ENCODE results near the gene STXBP4. TPM values are rescaled to one million over a fixed set of nuclear protein-coding genes. Genes with fewer than 3 reads are reported as not detected.
A peak's percentile ranks its signal among the peaks of the same experiment; 100 is the strongest.

STXBP4 gene
- total RNA-seq, 1 donor from 2014 or later, result 6.8 TPM

GRCh38 chr17:55114283-55114682 lies 145.7 kb downstream of the STXBP4 start:
- DNase-seq (ENCODE audit: extremely low read depth, low read depth, low spot score), result no peak

GRCh38 chr17:55116440-55116914 lies 147.9 kb downstream of the STXBP4 start:
- peak; percentile 5 for DNase-seq (ENCODE audit: extremely low read depth, low read depth, low spot score)

GRCh38 chr17:55117164-55117563 lies 148.6 kb downstream of the STXBP4 start:
- DNase-seq (ENCODE audit: extremely low read depth, low read depth, low spot score), result peak; percentile 14

- no peak for DNase-seq (ENCODE audit: extremely low read depth, low read depth, low spot score)
Measured at GRCh38 chr17:55120651-55121050, 152.1 kb downstream of the STXBP4 start.

GRCh38 chr17:55121268-55121667 lies 152.7 kb downstream of the STXBP4 start:
- DNase-seq (ENCODE audit: extremely low read depth, low read depth, low spot score), result no peak

GRCh38 chr17:55122114-55122513 lies 153.5 kb downstream of the STXBP4 start:
- DNase-seq (ENCODE audit: extremely low read depth, low read depth, low spot score), result no peak

- no peak for DNase-seq (ENCODE audit: extremely low read depth, low read depth, low spot score)
Measured at GRCh38 chr17:55124730-55125360, 156.3 kb downstream of the STXBP4 start.

- no peak for DNase-seq (ENCODE audit: extremely low read depth, low read depth, low spot score)
Measured at GRCh38 chr17:55133583-55133982, 165.0 kb downstream of the STXBP4 start.

GRCh38 chr17:55134486-55135157 lies 166.1 kb downstream of the STXBP4 start:
- no peak for DNase-seq (ENCODE audit: extremely low read depth, low read depth, low spot score)

GRCh38 chr17:55140809-55141208 lies 172.2 kb downstream of the STXBP4 start:
- no peak for DNase-seq (ENCODE audit: extremely low read depth, low read depth, low spot score)

- no peak for DNase-seq (ENCODE audit: extremely low read depth, low read depth, low spot score)
Measured at GRCh38 chr17:55144518-55144917, 176.0 kb downstream of the STXBP4 start.

- no peak for DNase-seq (ENCODE audit: extremely low read depth, low read depth, low spot score)
Measured at GRCh38 chr17:55149485-55149884, 180.9 kb downstream of the STXBP4 start.

GRCh38 chr17:55152236-55152635 lies 183.7 kb downstream of the STXBP4 start:
- no peak for DNase-seq (ENCODE audit: extremely low read depth, low read depth, low spot score)

- DNase-seq (ENCODE audit: extremely low read depth, low read depth, low spot score), result no peak
Measured at GRCh38 chr17:55154101-55154500, 185.5 kb downstream of the STXBP4 start.

GRCh38 chr17:55155856-55156560 lies 187.4 kb downstream of the STXBP4 start:
- DNase-seq (ENCODE audit: extremely low read depth, low read depth, low spot score), result no peak

- DNase-seq (ENCODE audit: extremely low read depth, low read depth, low spot score), result no peak
Measured at GRCh38 chr17:55157165-55157564, 188.6 kb downstream of the STXBP4 start.

GRCh38 chr17:55158439-55158838 lies 189.9 kb downstream of the STXBP4 start:
- peak; percentile 29 for DNase-seq (ENCODE audit: extremely low read depth, low read depth, low spot score)

GRCh38 chr17:55159251-55159650 lies 190.7 kb downstream of the STXBP4 start:
- no peak for DNase-seq (ENCODE audit: extremely low read depth, low read depth, low spot score)

- DNase-seq (ENCODE audit: extremely low read depth, low read depth, low spot score), result no peak
Measured at GRCh38 chr17:55160501-55160900, 191.9 kb downstream of the STXBP4 start.

- DNase-seq (ENCODE audit: extremely low read depth, low read depth, low spot score), result peak; percentile 22
Measured at GRCh38 chr17:55161935-55162555, 193.5 kb downstream of the STXBP4 start.

- DNase-seq (ENCODE audit: extremely low read depth, low read depth, low spot score), result no peak
Measured at GRCh38 chr17:55162556-55162946, 194.0 kb downstream of the STXBP4 start.

Data from glomerular endothelial cell (primary cell).